GM21528 (cell line): ENCODE data around the gene CCDC50.

ENCODE experiments used
- ATAC-seq: cut with Tn5 transposase; IDR thresholded peaks from one replicate; pipeline ENCODE4 v1.9.1; 2021; ENCODE audit warnings: mild to moderate bottlenecking, moderate library complexity; ENCODE audit not compliant: unreplicated experiment, low FRiP score

CCDC50 gene

GRCh38 chr3:191414732-191415131 is 85.5 kb downstream of the CCDC50 start:
- ATAC-seq = no peak

GRCh38 chr3:191415566-191415965 is 86.4 kb downstream of the CCDC50 start:
- ATAC-seq = no peak

- no peak for ATAC-seq
Observed at GRCh38 chr3:191417457-191417729, 88.2 kb downstream of the CCDC50 start.

- ATAC-seq = no peak
Observed at GRCh38 chr3:191420771-191421170, 91.6 kb downstream of the CCDC50 start.

- no peak for ATAC-seq
Observed at GRCh38 chr3:191424881-191425280, 95.7 kb downstream of the CCDC50 start.

- no peak for ATAC-seq
Observed at GRCh38 chr3:191425322-191425734, 96.1 kb downstream of the CCDC50 start.

GRCh38 chr3:191426311-191426710 is 97.1 kb downstream of the CCDC50 start:
- no peak for ATAC-seq

GRCh38 chr3:191428177-191428576 is 99.0 kb downstream of the CCDC50 start:
- no peak for ATAC-seq

- ATAC-seq = no peak
Observed at GRCh38 chr3:191430103-191430502, 100.9 kb downstream of the CCDC50 start.

- no peak for ATAC-seq
Observed at GRCh38 chr3:191431160-191431822, 102.1 kb downstream of the CCDC50 start.

GRCh38 chr3:191432162-191432561 is 103.0 kb downstream of the CCDC50 start:
- ATAC-seq = no peak

GRCh38 chr3:191434024-191434423 is 104.8 kb downstream of the CCDC50 start:
- ATAC-seq = no peak

GRCh38 chr3:191435981-191436380 is 106.8 kb downstream of the CCDC50 start:
- ATAC-seq = no peak

- no peak for ATAC-seq
Observed at GRCh38 chr3:191438150-191438814, 109.1 kb downstream of the CCDC50 start.

GRCh38 chr3:191440532-191440931 is 111.3 kb downstream of the CCDC50 start:
- ATAC-seq = no peak

- ATAC-seq = no peak
Observed at GRCh38 chr3:191441687-191442086, 112.5 kb downstream of the CCDC50 start.

- no peak for ATAC-seq
Observed at GRCh38 chr3:191444569-191444968, 115.4 kb downstream of the CCDC50 start.
